ENCODE results near the gene METTL17. TPM values are rescaled to one million over a fixed set of nuclear protein-coding genes. Genes with fewer than 3 reads are reported as not detected.
"Not testable (repeated sequence)": the region's sequence is repeated elsewhere in the genome, so short reads cannot be mapped to it uniquely, and the experiment has no call there.

METTL17 gene

DNA sequence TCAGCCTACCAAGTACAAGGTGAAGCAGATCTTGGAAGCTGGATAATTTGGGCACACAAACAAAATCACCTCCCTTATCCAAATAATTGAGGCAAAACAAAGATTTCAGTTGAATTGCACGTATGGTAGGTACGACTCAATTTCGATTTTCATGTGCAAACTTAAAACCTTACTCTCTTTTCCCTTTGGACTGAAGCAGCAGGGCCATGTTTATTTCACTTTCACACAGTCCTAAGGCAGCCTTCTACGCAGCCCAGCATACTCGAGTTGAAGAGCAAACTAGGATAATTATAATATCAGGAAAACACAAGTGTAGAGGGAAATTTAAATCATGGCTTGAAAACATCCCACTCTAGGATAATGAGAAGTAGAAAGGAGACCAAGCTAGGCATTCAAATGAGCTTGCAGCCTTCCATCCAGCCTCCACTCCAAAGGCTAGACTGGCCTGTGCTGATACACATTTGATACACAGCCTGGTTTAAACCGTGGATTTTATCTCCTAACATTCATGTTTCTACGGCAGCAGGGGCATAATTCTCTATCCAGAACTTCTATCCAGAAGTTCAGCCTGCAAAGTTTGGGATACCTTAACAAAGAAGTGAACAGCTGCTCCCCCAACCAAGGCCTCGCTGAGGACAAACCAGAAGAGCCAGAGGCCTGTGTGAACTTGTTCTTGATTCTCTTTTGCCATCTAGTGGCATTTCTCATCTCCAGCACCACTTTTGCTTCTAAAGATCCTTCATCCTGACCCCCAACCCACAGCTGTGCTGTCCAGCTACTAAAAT, 50.0 kb downstream of the METTL17 start:
- Histone ChIP-seq H3K36me3 (ENCODE audit: insufficient read depth, low read length) (no peaks in the 10 kb centered on the region), H3K4me1 (ENCODE audit: control insufficient read depth, insufficient read depth, low read length) (peaks cover 40% of the 10 kb centered on the region), H3K27me3 (ENCODE audit: control insufficient read depth, insufficient read depth, low read length) (peaks cover 41% of the 10 kb centered on the region), H3K4me2 (ENCODE audit: low read length) (no peak overlapping the region), H3K4me3 (ENCODE audit: low read length) (no peak overlapping the region), H3K9me3 (replicated peaks; ENCODE audit: low read length) (no peaks in the 10 kb centered on the region), H3K9ac (ENCODE audit: low read depth, low read length) (no peak overlapping the region)

- H3K4me1 ChIP-seq (ENCODE audit: control insufficient read depth, insufficient read depth, low read length): peaks cover 40% of the 10 kb centered on the region
- H3K9ac ChIP-seq (ENCODE audit: low read depth, low read length): no peak overlapping the region
Measured at GRCh38 chr14:21040370-21040925, 50.7 kb downstream of the METTL17 start.

GRCh38 chr14:21040941-21041340, 51.2 kb downstream of the METTL17 start:
- Histone ChIP-seq H3K4me1 (ENCODE audit: control insufficient read depth, insufficient read depth, low read length) (peaks cover 40% of the 10 kb centered on the region), H3K27me3 (ENCODE audit: control insufficient read depth, insufficient read depth, low read length) (peaks cover 42% of the 10 kb centered on the region)
- H3K36me3 ChIP-seq (ENCODE audit: insufficient read depth, low read length); H3K9me3 ChIP-seq (replicated peaks; ENCODE audit: low read length); H3K9ac ChIP-seq (ENCODE audit: low read depth, low read length); H3K4me2 ChIP-seq (ENCODE audit: low read length); H3K4me3 ChIP-seq (ENCODE audit: low read length): not testable (repeated sequence)

More at GRCh38 chr14:21040370-21040925, 50.7 kb downstream of the METTL17 start:
- H3K36me3 ChIP-seq (ENCODE audit: insufficient read depth, low read length): no peaks in the 10 kb centered on the region
- no peaks in the 10 kb centered on the region for H3K9me3 ChIP-seq (replicated peaks; ENCODE audit: low read length)
- H3K27me3 ChIP-seq (ENCODE audit: control insufficient read depth, insufficient read depth, low read length): peaks cover 43% of the 10 kb centered on the region
- no peak overlapping the region for H3K4me3 ChIP-seq (ENCODE audit: low read length)
- H3K4me2 ChIP-seq (ENCODE audit: low read length): no peak overlapping the region

DNA sequence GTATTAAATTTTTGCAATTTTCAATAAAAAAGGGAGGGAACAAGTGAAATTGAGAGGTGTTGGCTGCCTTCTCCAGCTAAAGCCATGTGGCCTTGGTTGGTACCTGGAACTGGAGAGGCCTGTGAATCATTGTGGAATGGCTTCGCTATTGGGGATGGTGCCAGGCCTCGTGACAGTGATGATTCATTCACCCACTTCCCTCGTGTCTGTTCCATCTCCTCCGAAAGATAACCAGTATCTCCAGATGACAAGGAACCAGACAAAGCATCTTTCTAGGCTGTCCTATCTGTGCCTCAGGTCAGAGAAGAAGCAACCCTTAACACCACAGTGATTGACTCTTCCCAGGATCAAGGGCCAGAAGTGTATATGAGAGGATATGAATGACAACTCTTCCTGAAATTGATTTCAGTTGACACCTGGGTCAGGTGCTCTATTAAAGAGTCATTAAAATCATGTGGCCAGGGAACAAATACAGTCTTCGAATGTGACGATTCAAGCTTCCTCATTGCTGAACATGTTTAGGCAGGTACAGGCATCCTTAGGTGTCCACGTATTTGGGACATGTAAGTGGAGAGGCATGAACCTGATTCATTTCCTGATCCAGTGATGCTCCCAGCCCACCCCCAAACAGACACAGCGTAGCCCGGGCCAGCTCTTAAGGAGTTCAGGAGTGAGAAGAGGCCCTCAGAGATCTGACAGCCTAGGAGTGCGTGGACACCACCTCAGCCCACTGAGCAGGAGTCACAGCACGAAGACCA, 52.1 kb downstream of the METTL17 start, which contains the start of gene RNASE7:
Gene RNASE7, plus strand, starts transcription at position 687 of the 758 bp plus-strand sequence. CDS start 631 bp downstream, outside the sequence.
- Histone ChIP-seq H3K4me1 (ENCODE audit: control insufficient read depth, insufficient read depth, low read length) (peaks cover 40% of the 10 kb centered on the region), H3K27me3 (ENCODE audit: control insufficient read depth, insufficient read depth, low read length) (peaks cover 38% of the 10 kb centered on the region), H3K36me3 (ENCODE audit: insufficient read depth, low read length) (no peaks in the 10 kb centered on the region), H3K4me2 (ENCODE audit: low read length) (peak within 1 kb of the TSS; percentile 21), H3K4me3 (ENCODE audit: low read length) (no peak within 1 kb of the TSS), H3K9me3 (replicated peaks; ENCODE audit: low read length) (no peaks in the 10 kb centered on the region), H3K9ac (ENCODE audit: low read depth, low read length) (no peak within 1 kb of the TSS)

DNA sequence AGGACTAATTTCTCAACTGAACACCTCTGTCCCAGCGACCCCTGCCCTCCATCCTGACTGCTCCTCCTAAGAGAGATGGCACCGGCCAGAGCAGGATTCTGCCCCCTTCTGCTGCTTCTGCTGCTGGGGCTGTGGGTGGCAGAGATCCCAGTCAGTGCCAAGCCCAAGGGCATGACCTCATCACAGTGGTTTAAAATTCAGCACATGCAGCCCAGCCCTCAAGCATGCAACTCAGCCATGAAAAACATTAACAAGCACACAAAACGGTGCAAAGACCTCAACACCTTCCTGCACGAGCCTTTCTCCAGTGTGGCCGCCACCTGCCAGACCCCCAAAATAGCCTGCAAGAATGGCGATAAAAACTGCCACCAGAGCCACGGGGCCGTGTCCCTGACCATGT, 53.1 kb downstream of the METTL17 start:
- peaks cover 40% of the 10 kb centered on the region for H3K4me1 ChIP-seq (ENCODE audit: control insufficient read depth, insufficient read depth, low read length)
- H3K4me2 ChIP-seq (ENCODE audit: low read length): peak overlapping the region; percentile 21
- H3K27me3 ChIP-seq (ENCODE audit: control insufficient read depth, insufficient read depth, low read length): peaks cover 38% of the 10 kb centered on the region
- H3K4me3 ChIP-seq (ENCODE audit: low read length): no peak overlapping the region
- H3K9ac ChIP-seq (ENCODE audit: low read depth, low read length): no peak overlapping the region
- H3K9me3 ChIP-seq (replicated peaks; ENCODE audit: low read length): no peaks in the 10 kb centered on the region
- no peaks in the 10 kb centered on the region for H3K36me3 ChIP-seq (ENCODE audit: insufficient read depth, low read length)

DNA sequence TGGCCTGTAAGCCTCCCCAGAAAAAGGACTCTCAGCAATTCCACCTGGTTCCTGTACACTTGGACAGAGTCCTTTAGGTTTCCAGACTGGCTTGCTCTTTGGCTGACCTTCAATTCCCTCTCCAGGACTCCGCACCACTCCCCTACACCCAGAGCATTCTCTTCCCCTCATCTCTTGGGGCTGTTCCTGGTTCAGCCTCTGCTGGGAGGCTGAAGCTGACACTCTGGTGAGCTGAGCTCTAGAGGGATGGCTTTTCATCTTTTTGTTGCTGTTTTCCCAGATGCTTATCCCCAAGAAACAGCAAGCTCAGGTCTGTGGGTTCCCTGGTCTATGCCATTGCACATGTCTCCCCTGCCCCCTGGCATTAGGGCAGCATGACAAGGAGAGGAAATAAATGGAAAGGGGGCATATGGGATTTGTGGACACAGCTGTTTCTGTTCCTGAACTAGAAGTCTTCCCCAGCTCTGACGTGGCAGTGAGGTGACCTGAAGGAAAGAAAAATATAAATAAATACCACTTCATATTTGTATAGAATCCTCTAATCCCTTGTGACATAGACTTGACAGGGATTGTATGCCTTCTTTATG, 53.7 kb downstream of the METTL17 start:
- peaks cover 40% of the 10 kb centered on the region for H3K4me1 ChIP-seq (ENCODE audit: control insufficient read depth, insufficient read depth, low read length)

DNA sequence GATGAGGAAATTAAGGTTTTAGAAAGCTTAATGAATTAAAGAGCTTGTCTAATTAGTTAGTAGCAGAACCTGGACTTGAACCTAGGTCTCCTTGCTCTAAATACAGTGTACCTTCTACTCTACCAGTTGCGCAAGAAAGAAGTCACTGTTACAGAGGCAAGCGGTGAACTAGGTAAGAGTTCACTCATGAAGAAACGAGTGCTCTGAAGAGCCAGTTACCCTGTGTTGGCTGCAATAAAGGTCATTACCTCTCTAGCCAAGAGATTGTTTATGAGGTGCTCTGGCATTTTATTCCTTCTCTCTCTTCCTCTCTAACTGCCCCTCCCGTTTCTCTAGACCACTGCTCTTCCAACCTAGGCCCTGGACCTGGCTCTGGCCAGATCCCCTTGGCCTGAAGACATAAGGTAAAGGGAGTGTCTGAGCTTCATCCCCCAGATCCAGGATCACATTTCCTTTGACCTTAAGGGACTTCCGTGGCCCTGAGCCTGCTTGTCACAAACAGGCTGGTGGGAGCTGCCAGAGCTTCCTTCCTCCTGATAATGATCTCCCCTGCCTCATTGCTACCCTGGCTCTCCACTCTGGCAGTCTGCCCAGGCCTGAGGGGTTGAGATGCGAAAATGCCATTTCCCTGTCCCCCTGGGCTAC, 54.3 kb downstream of the METTL17 start:
- H3K9ac ChIP-seq (ENCODE audit: low read depth, low read length): no peak overlapping the region
- H3K9me3 ChIP-seq (replicated peaks; ENCODE audit: low read length): no peaks in the 10 kb centered on the region
- H3K27me3 ChIP-seq (ENCODE audit: control insufficient read depth, insufficient read depth, low read length): peaks cover 29% of the 10 kb centered on the region
- no peak overlapping the region for H3K4me2 ChIP-seq (ENCODE audit: low read length)
- H3K36me3 ChIP-seq (ENCODE audit: insufficient read depth, low read length): no peaks in the 10 kb centered on the region
- H3K4me3 ChIP-seq (ENCODE audit: low read length): no peak overlapping the region
- peaks cover 38% of the 10 kb centered on the region for H3K4me1 ChIP-seq (ENCODE audit: control insufficient read depth, insufficient read depth, low read length)

More for the DNA sequence above, 53.7 kb downstream of the METTL17 start:
- H3K9me3 ChIP-seq (replicated peaks; ENCODE audit: low read length): no peaks in the 10 kb centered on the region
- peak overlapping the region; percentile 21 for H3K4me2 ChIP-seq (ENCODE audit: low read length)
- no peak overlapping the region for H3K9ac ChIP-seq (ENCODE audit: low read depth, low read length)
- no peak overlapping the region for H3K4me3 ChIP-seq (ENCODE audit: low read length)
- H3K27me3 ChIP-seq (ENCODE audit: control insufficient read depth, insufficient read depth, low read length): peaks cover 32% of the 10 kb centered on the region
- H3K36me3 ChIP-seq (ENCODE audit: insufficient read depth, low read length): no peaks in the 10 kb centered on the region

Small RNAs within 50 kb of the gene (small RNA-seq; reads per million reads assigned to genes)
- not detected for gene RN7SL189P
